Activated CD4-positive, alpha-beta T cell treated with anti-CD3 and anti-CD28 coated beads for 48 hours (primary cell): ENCODE data around the gene MTA3.

Experiments
- DNase-seq: peaks from one replicate; pipeline ENCODE4 v3.0.0-alpha.2; 2020

The MTA3 gene

GRCh38 chr2:42765686-42766085 lies 197.3 kb downstream of the MTA3 start:
- DNase-seq: no peak

- no peak for DNase-seq
Observed at GRCh38 chr2:42767080-42767898, 198.9 kb downstream of the MTA3 start.

GRCh38 chr2:42767899-42768705 lies 199.7 kb downstream of the MTA3 start:
- no peak for DNase-seq

- DNase-seq: no peak
Observed at GRCh38 chr2:42768706-42769256, 200.3 kb downstream of the MTA3 start.

GRCh38 chr2:42769583-42770287 lies 201.3 kb downstream of the MTA3 start:
- no peak for DNase-seq

- no peak for DNase-seq
Observed at GRCh38 chr2:42770288-42771131, 202.1 kb downstream of the MTA3 start.

GRCh38 chr2:42771546-42772153 lies 203.2 kb downstream of the MTA3 start:
- no peak for DNase-seq

GRCh38 chr2:42775186-42775585 lies 206.8 kb downstream of the MTA3 start:
- DNase-seq: no peak

- no peak for DNase-seq
Observed at GRCh38 chr2:42775810-42776209, 207.4 kb downstream of the MTA3 start.

GRCh38 chr2:42777883-42778805 lies 209.7 kb downstream of the MTA3 start:
- DNase-seq: no peak

GRCh38 chr2:42781181-42781580 lies 212.7 kb downstream of the MTA3 start:
- DNase-seq: no peak

GRCh38 chr2:42783511-42783910 lies 215.1 kb downstream of the MTA3 start:
- DNase-seq: no peak

- no peak for DNase-seq
Observed at GRCh38 chr2:42784204-42784880, 215.9 kb downstream of the MTA3 start.

- DNase-seq: no peak
Observed at GRCh38 chr2:42786561-42787345, 218.3 kb downstream of the MTA3 start.

GRCh38 chr2:42787424-42787787 lies 219.0 kb downstream of the MTA3 start:
- DNase-seq: no peak

GRCh38 chr2:42787788-42788477 lies 219.5 kb downstream of the MTA3 start:
- no peak for DNase-seq

GRCh38 chr2:42788478-42788793 lies 220.0 kb downstream of the MTA3 start:
- DNase-seq: no peak

- DNase-seq: no peak
Observed at GRCh38 chr2:42788882-42789281, 220.4 kb downstream of the MTA3 start.

- no peak for DNase-seq
Observed at GRCh38 chr2:42789751-42790150, 221.3 kb downstream of the MTA3 start.
